Ovary (tissue), 9 donors: ENCODE measurements around the gene FAM20C. TPM values are rescaled to one million over a fixed set of nuclear protein-coding genes. Genes with fewer than 3 reads are reported as not detected.

Experiments
- DNase-seq, 5 donors: peaks; one replicate each; pipeline ENCODE4 v3.0.0-alpha.2; 2019 to 2020
- H3K27ac ChIP-seq, 2 donors: fragments of 200-600 bp; one replicate each; pipeline versions ENCODE4 v1.5.1 to v1.8.0; 2019 to 2022
- H3K27me3 ChIP-seq: fragments of 200-600 bp; one replicate; pipeline ENCODE4 v1.8.0; 2022
- H3K36me3 ChIP-seq: fragments of 200-600 bp; sonication (generic); one replicate; pipeline ENCODE4 v1.5.1; 2019
- H3K4me1 ChIP-seq: one replicate; pipeline ENCODE4 v1.8.1; 2013; ENCODE audit warnings: mild to moderate bottlenecking, moderate library complexity; ENCODE audit not compliant: insufficient read depth
- H3K4me3 ChIP-seq: fragments of 200-600 bp; sonication (generic); one replicate; pipeline ENCODE4 v1.5.1; 2017
- H3K9me3 ChIP-seq, 2 donors: fragments of 200-600 bp in 1 of 2; sonication (generic) in 1 of 2; one replicate each; pipeline versions ENCODE4 v1.5.1 to v1.8.1; 2013 to 2019; ENCODE audit warnings: mild to moderate bottlenecking in 1 of 2, moderate library complexity in 1 of 2
- CTCF ChIP-seq, 3 donors: fragments of 450-650 bp in 2 of 3; fragments of 200-600 bp in 1 of 3; IDR thresholded peaks; one replicate each; pipeline versions ENCODE4 v1.5.1 to v1.8.0; 2016 to 2022; ENCODE audit warnings: antibody characterized with exemption in 3 of 3, mild to moderate bottlenecking in 1 of 3
- EP300 ChIP-seq: sonication (generic); formaldehyde crosslinking; IDR thresholded peaks from one replicate; pipeline ENCODE4 v1.6.1; 2017; ENCODE audit warnings: antibody characterized with exemption
- POLR2A ChIP-seq: fragments of 450-650 bp; IDR thresholded peaks from one replicate; pipeline ENCODE4 v1.6.1; 2017; ENCODE audit warnings: antibody characterized with exemption, mild to moderate bottlenecking, moderate library complexity
- WGBS, 3 donors: extraction: QIAGEN DNeasy Blood & Tissue Kit in 1 of 3; methylation state at CpG; one replicate each; pipeline versions ENCODE4 v1.1.5 to v1.1.7; 2013 to 2017; 5-methylcytosine and 5-hydroxymethylcytosine counted together
- intact Hi-C, 4 donors: fragments of 100-400 bp; cut with DNase I; formaldehyde crosslinking; loops; one replicate each; pipeline versions ENCODE4 v1.11.0 to v1.15.1; 2022 to 2023
- polyA plus RNA-seq, 2 donors: library from polyadenylated mRNA; stranded (reverse); fragments of 200-250 nt in 1 of 2; fragments of 350-450 nt in 1 of 2; fragmentation: Illumina TruSeq in 1 of 2; extraction: RNeasy Lipid Tissue Mini Kit (QIAGEN cat#74804) in 1 of 2; gene quantifications; one replicate each; pipeline ENCODE4 v1.2.3, GENCODE V29; 2013 to 2014
- total RNA-seq, 7 donors: library from RNA; depleted of rRNA in 2 of 7; stranded (reverse); fragments of >200 nt in 2 of 7; fragmentation: NEBNext Ultra II Directional in 3 of 7; extraction: Animal tissue kit (Norgen Biotek cat#: 25700) in 3 of 7; gene quantifications; one replicate each; pipeline versions ENCODE4 v1.1.0 to v1.2.4, GENCODE V29; 2016 to 2023
- donor health status: DM: no; HTN: no; CAD: no; lungs with moderate emphysema.
- donor health status: DM: no; HTN: no; CAD: no.
- donor health status: Bipolar disorder and iron deficiency.
- donor health status: DM: yes; HTN: yes; CAD: no.
- donor health status: DM: no; HTN: no; CAD: no.
- donor health status: DM: yes; HTN: yes; CAD: no.

The FAM20C gene
- total and polyA plus RNA-seq, 9 donors = 6.2 to 80.4 (median 33.5) TPM

- TF ChIP-seq EP300 (no peak), CTCF (IDR thresholded peaks at IDR 0.05) (no peak), POLR2A (no peak)
- peak overlapping the region; percentile 8 to 67 for H3K27ac ChIP-seq
- 90 to 92% (median 90%) methylated on average over 16 of the region's 16 CpGs for WGBS, 3 donors
- DNase-seq = no peak
- H3K27me3 ChIP-seq = no peaks in the 10 kb centered on the region
- peaks cover 16% of the 10 kb centered on the region for H3K4me1 ChIP-seq
- intact Hi-C loops = no loop called here
- no peak overlapping the region for H3K4me3 ChIP-seq
- H3K36me3 ChIP-seq = no peaks in the 10 kb centered on the region
- H3K9me3 ChIP-seq = no peaks in the 10 kb centered on the region
These were observed 35.6 kb downstream of the FAM20C start for GRCh38 chr7:227926-228325.

DNA sequence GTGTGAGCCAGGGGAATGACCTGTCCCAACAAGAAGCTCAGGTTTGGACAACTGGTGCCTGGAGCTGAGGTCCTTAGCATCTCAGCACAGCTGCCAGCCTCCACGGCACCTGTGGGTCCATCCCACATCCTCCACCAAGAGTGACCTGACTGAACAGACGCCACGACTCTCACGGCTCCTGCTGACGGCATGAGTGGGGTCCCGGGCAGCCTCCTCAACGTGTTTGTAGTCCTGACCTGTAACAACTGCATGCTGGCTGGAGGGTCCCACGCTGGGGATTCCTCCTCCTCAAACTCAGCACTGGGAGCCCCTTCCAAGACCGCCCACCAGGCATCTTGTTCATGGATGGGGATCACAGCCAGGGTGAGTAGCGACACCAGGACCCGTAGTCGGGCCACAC is 36.2 kb downstream of the FAM20C start:
- H3K27me3 ChIP-seq = no peaks in the 10 kb centered on the region
- peak in 1 of 5 donors; percentile 22 for DNase-seq
- 42% methylated on average over 12 of the region's 12 CpGs for WGBS, 3 donors
- no peak for TF ChIP-seq POLR2A
- TF ChIP-seq CTCF (IDR thresholded peaks at IDR 0.05) = no peak
- no peak for TF ChIP-seq EP300
- intact Hi-C loops = no loop called here
- peaks cover 18% of the 10 kb centered on the region for H3K4me1 ChIP-seq
- no peaks in the 10 kb centered on the region for H3K36me3 ChIP-seq
- H3K9me3 ChIP-seq = no peaks in the 10 kb centered on the region
- no peak overlapping the region for H3K4me3 ChIP-seq
- peak overlapping the region; percentile 8 to 67 for H3K27ac ChIP-seq

- intact Hi-C loops = no loop called here
- Histone ChIP-seq H3K4me1 (peaks cover 23% of the 10 kb centered on the region), H3K27ac (peak overlapping the region in 1 of 2 donors; percentile 67), H3K36me3 (no peaks in the 10 kb centered on the region), H3K9me3 (no peaks in the 10 kb centered on the region), H3K27me3 (no peaks in the 10 kb centered on the region), H3K4me3 (no peak overlapping the region)
- WGBS, 3 donors = 14 to 22% (median 16%) methylated on average over 29 of the region's 29 CpGs
- TF ChIP-seq CTCF (IDR thresholded peaks at IDR 0.05) (peak in 1 of 3 donors; percentile 24), POLR2A (peak; percentile 28), EP300 (peak; percentile 89)
- DNase-seq = peak; percentile 88 to 94 (median 92)
These were observed 37.0 kb downstream of the FAM20C start for GRCh38 chr7:229184-229964.

DNA sequence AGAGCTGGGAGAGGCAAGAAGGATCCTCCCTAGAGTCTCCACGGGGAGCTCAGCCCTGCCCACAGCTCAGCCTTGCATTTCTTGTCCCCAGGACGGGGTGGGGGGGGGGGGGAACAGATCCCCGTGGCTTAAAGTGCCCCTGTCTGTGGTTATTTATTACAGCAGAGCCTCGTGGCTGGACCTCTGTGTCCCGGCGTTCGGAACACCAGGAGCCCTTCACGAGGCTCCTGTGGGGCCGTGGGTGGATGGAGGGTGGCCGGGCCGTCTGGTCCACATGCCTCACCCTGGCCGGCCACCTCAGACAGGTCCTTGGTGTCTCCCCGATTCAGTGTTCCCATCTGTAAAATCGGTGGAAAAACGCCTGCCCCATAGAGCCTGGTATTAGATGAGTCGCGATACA is 37.9 kb downstream of the FAM20C start:
- intact Hi-C loops = no loop called here
- H3K4me3 ChIP-seq = no peak overlapping the region
- H3K27me3 ChIP-seq = no peaks in the 10 kb centered on the region
- WGBS, 3 donors = 58 to 77% (median 61%) methylated on average over 17 of the region's 17 CpGs
- H3K4me1 ChIP-seq = peaks cover 25% of the 10 kb centered on the region
- H3K9me3 ChIP-seq = no peaks in the 10 kb centered on the region
- no peaks in the 10 kb centered on the region for H3K36me3 ChIP-seq
- peak overlapping the region; percentile 65 to 67 for H3K27ac ChIP-seq
- no peak for DNase-seq
- TF ChIP-seq CTCF (IDR thresholded peaks at IDR 0.05) (no peak), POLR2A (no peak), EP300 (no peak)
